Measurements from ENCODE around the gene PTCH1.

PTCH1 gene

DNA sequence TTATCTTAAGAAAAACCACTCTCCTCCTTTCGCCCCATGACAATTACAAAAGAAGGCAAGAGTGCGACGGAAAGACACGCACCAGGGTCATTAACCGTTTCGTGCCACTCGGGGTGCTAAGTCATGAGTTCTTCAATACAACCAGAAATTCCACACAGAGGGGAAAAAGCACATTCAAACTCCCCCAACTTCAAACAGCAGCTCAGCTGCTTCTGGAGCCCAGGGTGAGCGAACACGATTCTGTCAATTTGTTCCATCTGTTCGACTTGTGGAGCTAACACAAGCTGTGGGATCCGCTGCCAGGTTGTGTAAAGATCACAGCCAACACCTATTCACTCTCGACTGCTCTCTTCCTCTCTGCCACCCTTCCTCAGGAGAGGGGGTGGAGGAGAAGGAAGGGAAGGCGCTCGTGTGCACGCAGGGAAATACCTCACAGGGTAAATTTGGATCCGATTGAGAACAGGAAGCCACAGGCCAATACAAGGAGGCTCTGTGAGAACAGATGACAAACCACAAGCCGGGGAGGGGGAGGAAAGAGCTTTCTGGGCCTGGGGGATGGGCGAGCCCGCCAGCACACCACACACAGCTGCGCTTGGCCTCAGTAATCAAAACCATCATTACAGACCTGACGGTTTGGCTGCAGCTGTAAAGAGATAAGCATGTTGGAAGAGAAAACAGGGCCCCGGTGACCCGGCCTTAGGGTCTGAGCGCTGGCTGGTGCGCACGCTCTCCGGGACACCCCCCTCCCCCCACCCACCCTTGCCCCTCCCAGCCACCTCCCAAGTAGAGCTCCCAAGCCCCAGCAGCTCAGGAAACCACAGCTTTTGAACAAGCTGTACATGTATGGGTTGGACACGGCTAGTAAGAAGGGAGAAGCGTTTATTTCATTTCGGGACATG lies 54.3 kb downstream of the PTCH1 start:
- DNase-seq = peak; percentile 8 to 85 (median 63)

GRCh38 chr9:95461448-95462248 lies 55.1 kb downstream of the PTCH1 start:
- DNase-seq = peak in 1 of 14 donors; percentile 36

GRCh38 chr9:95460518-95461164 lies 56.1 kb downstream of the PTCH1 start:
- DNase-seq = no peak

- peak in 1 of 14 donors; percentile 76 for DNase-seq
Observed at GRCh38 chr9:95459851-95460517, 56.8 kb downstream of the PTCH1 start.

DNA sequence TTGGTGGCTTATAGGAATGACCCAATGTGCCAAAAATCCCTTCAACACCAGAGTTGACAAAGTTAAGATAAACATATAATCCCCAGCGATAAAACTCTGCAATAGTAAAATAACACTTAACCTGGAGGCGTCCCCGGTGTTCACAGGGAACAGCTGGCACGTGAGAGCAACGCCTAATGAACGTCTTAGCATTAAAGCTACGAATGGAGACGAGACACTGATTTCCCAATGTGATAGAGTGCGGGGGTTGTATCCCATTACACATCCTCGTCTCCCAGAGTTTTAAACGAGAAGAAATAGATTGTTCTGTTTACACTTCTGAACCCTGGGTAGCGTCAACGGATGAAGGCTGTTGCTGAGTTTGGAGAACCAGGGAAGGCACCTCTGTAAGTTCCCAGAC lies 57.6 kb downstream of the PTCH1 start:
- no peak for DNase-seq

GRCh38 chr9:95458666-95459065 lies 58.1 kb downstream of the PTCH1 start:
- peak in 1 of 14 donors; percentile 14 for DNase-seq

- no peak for DNase-seq
Observed at GRCh38 chr9:95457769-95458168, 59.0 kb downstream of the PTCH1 start.

GRCh38 chr9:95455714-95456113 lies 61.1 kb downstream of the PTCH1 start:
- DNase-seq = no peak

DNA sequence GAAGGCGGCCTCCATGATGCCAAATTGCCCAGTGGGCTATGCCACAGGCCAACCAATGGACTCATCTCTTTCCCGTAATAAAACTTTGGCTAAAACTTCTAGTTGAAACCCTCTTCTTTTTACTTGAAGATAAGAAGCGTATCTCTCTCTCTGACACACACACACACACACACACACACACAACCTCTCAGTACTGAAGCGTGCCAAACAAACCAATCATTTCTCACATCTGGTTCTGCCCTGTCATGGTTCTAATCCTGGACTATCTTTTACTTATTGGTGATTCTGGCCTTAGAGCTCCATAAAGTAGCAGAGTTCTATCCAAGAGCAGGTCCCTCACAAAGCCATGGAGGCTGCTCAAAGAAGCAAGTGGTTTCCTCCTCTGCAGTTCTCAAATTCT lies 64.6 kb downstream of the PTCH1 start:
- DNase-seq = no peak

DNA sequence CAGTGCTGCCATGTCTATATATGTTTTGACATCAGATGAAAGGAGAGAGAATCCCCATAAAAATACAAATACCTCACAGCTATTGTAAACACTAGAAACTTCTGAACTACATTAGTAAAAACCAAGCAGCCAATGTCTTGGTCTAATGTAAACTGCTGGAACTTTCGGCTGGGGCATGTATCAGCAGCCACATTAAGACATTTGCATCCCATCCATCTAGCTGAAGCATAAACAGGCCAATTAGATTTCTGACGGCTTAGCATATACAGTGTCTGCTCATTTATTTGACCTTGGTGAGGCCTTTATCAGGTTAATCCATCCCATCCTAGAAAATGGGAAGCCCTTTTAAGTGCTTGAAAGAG lies 65.7 kb downstream of the PTCH1 start:
- no peak for DNase-seq

DNA sequence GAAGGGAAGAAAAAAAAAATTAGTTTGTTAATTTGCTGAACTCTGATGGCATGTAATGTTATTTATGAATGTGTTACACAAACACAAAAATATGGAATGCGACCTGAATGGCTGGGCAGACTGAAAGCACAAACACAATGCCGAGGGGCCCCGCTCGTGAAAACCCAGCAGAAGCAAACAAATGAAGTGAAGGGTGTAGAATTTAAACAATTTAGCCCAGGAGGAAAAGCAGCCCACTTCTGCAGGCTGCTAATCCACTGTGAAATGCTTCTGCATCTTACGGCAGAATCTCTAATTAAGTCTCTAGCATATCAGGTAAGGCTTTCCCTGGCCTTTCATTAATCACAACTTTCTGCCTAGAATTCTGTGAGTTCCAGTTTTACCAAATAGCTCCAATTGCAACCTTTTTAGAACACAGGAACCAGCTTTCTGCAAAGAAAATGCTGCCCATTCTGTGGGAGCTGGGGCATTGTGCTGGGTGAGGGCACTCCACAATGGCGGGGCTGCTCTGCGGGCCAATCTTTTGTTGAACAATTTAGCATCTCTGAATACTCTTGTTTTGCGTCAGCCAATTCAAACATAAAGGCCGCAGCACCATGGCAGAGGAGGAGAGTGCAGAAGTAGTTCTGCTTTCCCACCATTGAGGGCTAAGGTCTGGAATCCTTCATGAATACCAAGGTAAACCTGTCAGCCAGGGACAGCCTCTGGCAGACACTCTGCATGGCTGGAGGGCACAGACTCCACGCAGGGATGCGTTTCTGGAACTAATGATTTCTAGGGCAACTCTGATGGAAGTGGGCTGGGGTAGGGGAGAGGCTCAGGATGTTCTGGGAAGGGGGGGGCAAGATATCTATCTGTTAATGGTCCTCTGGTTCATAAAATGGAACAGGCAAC lies 66.4 kb downstream of the PTCH1 start:
- DNase-seq = no peak

DNA sequence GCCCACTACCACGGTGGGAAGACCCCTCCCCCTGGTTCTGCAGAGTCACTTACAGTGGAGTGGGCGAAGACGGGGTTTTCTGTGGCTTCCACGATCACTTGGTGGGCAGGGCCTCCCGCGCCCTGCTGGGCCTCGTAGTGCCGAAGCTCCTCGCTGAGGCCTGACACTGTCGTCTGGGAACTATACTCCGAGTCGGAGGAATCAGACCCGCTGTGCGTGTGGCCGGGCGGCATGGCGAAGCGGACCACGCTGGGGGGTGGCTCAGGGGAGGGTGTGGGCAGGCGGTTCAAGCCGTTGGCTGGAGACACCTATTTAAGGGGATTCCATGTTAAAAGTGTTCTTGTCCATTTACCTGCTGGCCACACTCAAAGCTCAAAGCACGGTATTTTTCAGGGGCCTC lies 67.8 kb downstream of the PTCH1 start:
- DNase-seq = no peak

DNA sequence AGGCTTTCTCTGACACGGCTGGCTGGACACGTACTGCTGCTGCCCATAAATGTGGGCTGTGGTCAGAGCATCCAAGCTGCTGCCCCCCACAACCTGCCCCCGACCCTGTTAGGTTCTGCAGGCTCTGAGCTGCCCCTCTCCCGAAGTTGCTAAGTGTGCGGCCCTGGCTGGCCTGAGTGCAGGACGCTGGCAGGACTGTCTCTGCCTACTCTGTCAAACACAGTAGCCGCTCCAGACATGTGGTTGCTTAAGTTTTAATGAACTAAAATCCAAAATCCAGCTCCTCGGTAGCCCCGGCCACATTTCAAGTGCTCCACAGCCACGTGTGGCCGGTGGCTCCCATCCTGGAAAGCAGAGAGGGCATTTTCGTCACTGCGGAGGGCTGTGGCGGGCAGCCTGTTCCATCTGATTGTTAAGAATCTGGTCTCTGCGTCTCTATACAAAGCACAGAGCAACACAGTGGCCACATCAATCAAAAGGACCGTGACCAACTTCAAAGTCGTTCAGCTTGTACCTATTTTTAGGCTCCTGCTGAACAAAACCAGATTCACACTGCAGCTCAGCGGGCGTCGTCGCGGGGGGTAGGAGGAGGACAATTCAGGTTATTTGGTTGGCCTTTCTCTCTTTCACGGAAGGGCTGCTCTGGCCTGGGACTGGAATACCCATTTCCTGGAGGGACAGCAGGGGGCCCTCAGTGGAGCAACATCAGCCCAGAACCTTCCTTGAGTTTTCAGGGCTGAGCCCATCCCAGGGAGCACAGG lies 68.9 kb downstream of the PTCH1 start:
- DNase-seq = no peak

DNA sequence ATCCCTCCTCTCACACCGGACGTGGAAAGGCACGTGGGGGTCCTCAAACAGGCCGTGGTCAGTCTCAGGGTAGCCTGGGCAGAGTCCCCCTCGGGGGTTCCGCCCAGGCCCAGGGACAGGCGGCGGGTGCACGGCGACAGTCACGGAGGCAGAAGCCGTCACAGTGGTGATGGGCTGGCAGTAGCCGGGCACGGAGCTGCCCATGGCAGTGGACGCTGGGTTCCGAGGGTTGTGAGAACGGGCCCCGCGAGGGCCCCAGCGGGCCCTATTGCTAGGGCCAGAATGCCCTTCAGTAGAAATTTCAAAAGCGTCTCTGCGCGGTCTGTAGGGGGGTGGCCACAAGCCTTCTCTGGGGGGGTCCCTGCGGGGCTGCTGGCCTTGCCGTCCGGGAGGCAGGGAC lies 69.8 kb downstream of the PTCH1 start:
- DNase-seq = no peak

GRCh38 chr9:95446259-95446658 lies 70.5 kb downstream of the PTCH1 start:
- no peak for DNase-seq

DNA sequence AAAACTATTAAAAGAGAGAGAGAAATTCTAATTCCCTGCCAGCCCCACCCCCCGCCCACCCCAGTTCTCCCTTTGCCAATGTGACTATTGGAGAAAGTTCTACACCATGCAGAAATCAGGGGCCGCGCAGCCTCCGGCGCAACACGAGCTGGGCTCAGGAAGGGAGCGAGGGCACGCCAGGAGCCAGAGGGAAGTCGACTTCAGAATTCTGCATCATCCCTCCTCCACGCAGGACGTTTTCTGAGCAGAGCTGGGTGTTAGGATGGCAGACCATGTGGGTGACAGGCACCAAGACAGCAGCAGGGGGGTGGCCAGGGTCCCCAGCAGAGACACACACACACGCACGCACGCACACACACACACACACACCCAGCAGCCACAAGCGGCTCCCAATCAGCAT lies 72.6 kb downstream of the PTCH1 start:
- DNase-seq = no peak

- no peak for DNase-seq
Observed at GRCh38 chr9:95443301-95443700, 73.5 kb downstream of the PTCH1 start.

DNA sequence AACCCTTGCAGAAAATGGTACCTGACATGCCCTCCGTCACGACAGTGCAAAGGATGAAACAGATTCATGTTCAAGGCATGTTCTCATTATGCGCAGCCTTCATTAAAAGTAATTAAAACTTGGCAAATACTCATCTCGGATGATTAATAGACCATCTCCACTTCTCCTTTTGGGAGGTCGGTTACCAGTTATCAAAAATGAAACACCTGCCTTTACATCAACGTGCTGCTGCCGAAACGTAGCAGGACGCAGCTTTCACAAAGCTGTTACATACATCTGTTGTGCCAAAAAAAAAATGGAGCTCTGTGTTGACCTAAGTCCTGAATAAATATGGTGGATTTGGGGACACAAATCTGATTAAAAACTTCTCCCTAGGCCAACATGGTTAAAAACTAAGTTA lies 75.7 kb downstream of the PTCH1 start:
- DNase-seq = no peak

GRCh38 chr9:95440447-95440846 lies 76.3 kb downstream of the PTCH1 start:
- DNase-seq = no peak

- no peak for DNase-seq
Observed at GRCh38 chr9:95438561-95439357, 78.0 kb downstream of the PTCH1 start.

Data from C1 segment of cervical spinal cord (tissue), 14 donors.